Measurements from ENCODE around the gene FHAD1. TPM values are rescaled to one million over a fixed set of nuclear protein-coding genes. Genes with fewer than 3 reads are reported as not detected.
A peak's percentile ranks its signal among the peaks of the same experiment; 100 is the strongest.

The FHAD1 gene
- total and polyA plus RNA-seq, 2 experiments from 2014 or later = 0.24 to 0.74 TPM

- Histone ChIP-seq H3K27me3 (no peaks in the 10 kb centered on the region), H3K4me3 (no peak overlapping the region), H3K9me3 (ENCODE audit: low read depth) (no peaks in the 10 kb centered on the region), H3K36me3 (no peaks in the 10 kb centered on the region), H3K27ac (no peak overlapping the region), H3K4me1 (ENCODE audit: low read depth) (peaks cover 46% of the 10 kb centered on the region)
- no peak for DNase-seq (ENCODE audit: low read depth in 1 of 2, low spot score in 1 of 2)
- no peak for TF ChIP-seq CTCF (IDR thresholded peaks at IDR 0.05; ENCODE audit: low read depth, low read length)
Measured at GRCh38 chr1:15204931-15205330, 42.1 kb upstream of the FHAD1 start.

GRCh38 chr1:15205586-15206346 is 41.3 kb upstream of the FHAD1 start:
- Histone ChIP-seq H3K36me3 (no peaks in the 10 kb centered on the region), H3K4me1 (ENCODE audit: low read depth) (peaks cover 49% of the 10 kb centered on the region), H3K27ac (peak overlapping the region; percentile 96), H3K9me3 (ENCODE audit: low read depth) (no peaks in the 10 kb centered on the region), H3K4me3 (no peak overlapping the region), H3K27me3 (no peaks in the 10 kb centered on the region)
- no peak for DNase-seq (ENCODE audit: low read depth in 1 of 2, low spot score in 1 of 2)
- TF ChIP-seq CTCF (IDR thresholded peaks at IDR 0.05; ENCODE audit: low read depth, low read length) = no peak

GRCh38 chr1:15206418-15207030 is 40.5 kb upstream of the FHAD1 start:
- Histone ChIP-seq H3K4me1 (ENCODE audit: low read depth) (peaks cover 44% of the 10 kb centered on the region), H3K27me3 (no peaks in the 10 kb centered on the region), H3K4me3 (no peak overlapping the region), H3K36me3 (no peaks in the 10 kb centered on the region), H3K27ac (peak overlapping the region; percentile 96), H3K9me3 (ENCODE audit: low read depth) (no peaks in the 10 kb centered on the region)
- no peak for TF ChIP-seq CTCF (IDR thresholded peaks at IDR 0.05; ENCODE audit: low read depth, low read length)
- no peak for DNase-seq (ENCODE audit: low read depth in 1 of 2, low spot score in 1 of 2)

GRCh38 chr1:15207031-15207828 is 39.8 kb upstream of the FHAD1 start:
- Histone ChIP-seq H3K4me1 (ENCODE audit: low read depth) (peaks cover 40% of the 10 kb centered on the region), H3K27ac (peak overlapping the region; percentile 96), H3K4me3 (no peak overlapping the region), H3K9me3 (ENCODE audit: low read depth) (no peaks in the 10 kb centered on the region), H3K27me3 (no peaks in the 10 kb centered on the region), H3K36me3 (no peaks in the 10 kb centered on the region)
- DNase-seq (ENCODE audit: low read depth in 1 of 2, low spot score in 1 of 2) = peak in 1 of 2 donors; percentile 28
- no peak for TF ChIP-seq CTCF (IDR thresholded peaks at IDR 0.05; ENCODE audit: low read depth, low read length)

- H3K9me3 ChIP-seq (ENCODE audit: low read depth) = no peaks in the 10 kb centered on the region
- DNase-seq (ENCODE audit: low read depth in 1 of 2, low spot score in 1 of 2) = peak in 1 of 2 donors; percentile 67
- no peaks in the 10 kb centered on the region for H3K27me3 ChIP-seq
- TF ChIP-seq CTCF (IDR thresholded peaks at IDR 0.05; ENCODE audit: low read depth, low read length) = no peak
- peak overlapping the region; percentile 96 for H3K27ac ChIP-seq
- no peaks in the 10 kb centered on the region for H3K36me3 ChIP-seq
- no peak overlapping the region for H3K4me3 ChIP-seq
- peaks cover 46% of the 10 kb centered on the region for H3K4me1 ChIP-seq (ENCODE audit: low read depth)
Measured at GRCh38 chr1:15207829-15208429, 39.1 kb upstream of the FHAD1 start.

All from cardiac muscle cell (in vitro differentiated cells and primary cell).